HG02981 (cell line): ENCODE measurements around the gene RXYLT1.

Experiments used
- ATAC-seq: cut with Tn5 transposase; IDR thresholded peaks from one replicate; pipeline ENCODE4 v1.9.1; 2021; ENCODE audit warnings: mild to moderate bottlenecking, moderate library complexity; ENCODE audit not compliant: unreplicated experiment

Gene RXYLT1

GRCh38 chr12:63795944-63796343 lies 16.2 kb downstream of the RXYLT1 start:
- ATAC-seq: no peak

DNA sequence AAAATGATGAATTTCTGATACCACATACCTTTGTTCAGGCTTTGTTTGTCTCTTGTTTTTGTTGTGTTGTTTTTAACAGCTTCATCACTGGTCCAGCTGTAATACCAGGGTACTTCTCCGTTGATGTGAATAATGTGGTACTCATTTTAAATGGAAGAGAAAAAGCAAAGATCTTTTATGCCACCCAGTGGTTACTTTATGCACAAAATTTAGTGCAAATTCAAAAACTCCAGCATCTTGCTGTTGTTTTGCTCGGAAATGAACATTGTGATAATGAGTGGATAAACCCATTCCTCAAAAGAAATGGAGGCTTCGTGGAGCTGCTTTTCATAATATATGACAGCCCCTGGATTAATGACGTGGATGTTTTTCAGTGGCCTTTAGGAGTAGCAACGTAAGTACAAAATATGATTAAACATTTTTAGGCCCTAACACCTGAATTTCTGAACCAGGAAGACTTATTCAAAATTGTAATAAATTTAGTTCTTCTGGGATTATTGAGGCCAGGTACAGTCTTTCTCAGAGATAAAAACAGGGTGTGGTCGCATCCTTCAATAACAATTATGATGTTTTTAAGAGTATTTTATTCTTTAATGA lies 22.4 kb downstream of the RXYLT1 start:
- ATAC-seq: no peak

DNA sequence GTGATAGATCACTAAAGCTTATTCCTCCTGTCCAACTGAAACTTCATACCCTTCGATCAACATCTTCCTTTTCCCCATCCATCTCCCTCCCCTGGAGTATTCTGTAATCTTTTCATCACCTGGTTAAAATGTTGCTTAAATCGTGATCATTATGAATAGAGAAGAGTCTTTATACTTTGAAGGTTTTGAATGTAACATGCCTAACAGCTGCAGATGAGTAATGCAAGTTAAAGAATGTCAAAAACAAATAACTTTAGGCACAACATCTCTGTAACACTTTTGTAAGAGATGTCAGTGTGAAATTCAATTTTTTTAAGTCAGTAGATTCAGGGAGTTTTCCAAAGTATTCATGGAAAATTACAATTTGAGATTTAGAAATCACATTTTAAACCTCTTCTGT lies 25.0 kb downstream of the RXYLT1 start:
- ATAC-seq: no peak

- ATAC-seq: no peak
Observed at GRCh38 chr12:63805704-63806672, 26.3 kb downstream of the RXYLT1 start.

- no peak for ATAC-seq
Observed at GRCh38 chr12:63808631-63809030, 28.9 kb downstream of the RXYLT1 start.

- no peak for ATAC-seq
Observed at GRCh38 chr12:63809566-63809965, 29.9 kb downstream of the RXYLT1 start.

DNA sequence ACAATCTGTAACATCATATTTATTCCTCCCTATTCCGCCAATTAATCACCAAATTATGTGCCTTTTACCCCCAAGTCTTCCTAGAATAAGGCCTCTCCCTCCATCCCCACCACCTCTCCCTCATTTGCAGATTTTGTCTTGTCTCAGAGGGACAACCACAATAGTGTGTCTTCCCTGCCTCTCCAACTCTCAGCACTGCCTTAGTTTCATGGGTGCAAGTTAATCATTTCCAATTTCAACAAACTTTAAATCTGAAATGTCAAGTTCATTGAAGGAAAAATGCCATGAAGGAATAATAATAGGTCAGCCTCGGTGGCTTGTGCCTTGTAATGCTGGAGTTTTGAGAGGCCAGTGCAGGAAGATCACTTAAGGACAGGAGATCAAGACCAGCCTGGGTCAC lies 31.6 kb downstream of the RXYLT1 start:
- no peak for ATAC-seq

- no peak for ATAC-seq
Observed at GRCh38 chr12:63811755-63812154, 32.0 kb downstream of the RXYLT1 start.

- no peak for ATAC-seq
Observed at GRCh38 chr12:63814146-63814772, 34.5 kb downstream of the RXYLT1 start.

DNA sequence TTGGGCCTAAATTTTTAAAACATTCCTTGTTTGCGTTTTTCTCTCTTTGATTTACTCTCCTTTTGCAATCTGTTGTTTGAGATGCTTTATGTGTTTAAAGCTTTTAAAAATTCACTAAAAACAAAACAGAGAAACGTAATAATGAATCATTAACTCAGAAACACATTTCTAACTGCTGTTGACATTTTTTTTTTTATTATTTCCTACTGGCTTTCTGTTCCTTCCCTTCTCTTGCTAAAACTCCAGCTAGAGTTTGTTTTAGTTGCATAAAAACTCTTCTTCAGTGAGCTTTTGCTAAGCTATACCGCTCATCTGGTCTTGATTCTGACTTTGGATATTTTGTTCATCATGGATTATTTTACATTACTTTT lies 35.8 kb downstream of the RXYLT1 start:
- no peak for ATAC-seq

DNA sequence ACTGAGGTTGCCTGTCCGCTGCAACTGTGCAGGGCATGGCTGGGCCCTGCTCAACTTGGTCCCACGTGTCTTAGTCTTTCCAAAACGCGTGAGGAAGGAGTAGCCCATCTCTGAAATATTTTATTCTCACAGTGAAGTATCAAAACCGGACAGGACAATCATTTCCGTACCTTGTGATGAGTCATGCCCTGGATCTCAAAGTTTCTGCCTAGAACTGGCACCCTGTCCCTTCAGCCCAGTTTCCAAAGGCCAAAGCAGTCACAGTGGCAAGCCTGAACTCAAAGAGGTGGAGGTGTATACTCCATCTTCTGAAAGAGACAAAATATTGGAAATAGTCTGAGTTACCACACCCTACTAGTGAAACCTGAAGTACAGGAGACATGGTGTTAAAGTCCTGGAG lies 36.3 kb downstream of the RXYLT1 start:
- peak; percentile 47 for ATAC-seq

DNA sequence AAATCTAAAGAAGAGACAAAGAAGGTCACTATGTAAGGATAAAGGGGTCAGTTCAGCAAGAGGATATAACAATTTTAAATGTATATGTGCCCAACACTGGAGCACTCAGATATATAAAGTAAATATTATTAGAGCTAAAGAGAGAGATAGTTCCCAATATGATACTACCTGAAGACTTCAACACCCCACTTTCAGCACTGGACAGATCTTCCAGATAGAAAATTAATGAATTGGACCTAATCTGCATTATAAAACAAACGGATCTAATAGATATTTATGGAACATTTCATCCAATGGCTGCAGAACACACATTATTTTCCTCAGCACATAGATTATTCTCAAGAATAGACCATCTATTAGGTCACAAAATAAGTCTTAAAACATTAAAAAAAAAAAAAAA lies 40.7 kb downstream of the RXYLT1 start:
- ATAC-seq: no peak

- no peak for ATAC-seq
Observed at GRCh38 chr12:63821781-63822251, 42.1 kb downstream of the RXYLT1 start.

DNA sequence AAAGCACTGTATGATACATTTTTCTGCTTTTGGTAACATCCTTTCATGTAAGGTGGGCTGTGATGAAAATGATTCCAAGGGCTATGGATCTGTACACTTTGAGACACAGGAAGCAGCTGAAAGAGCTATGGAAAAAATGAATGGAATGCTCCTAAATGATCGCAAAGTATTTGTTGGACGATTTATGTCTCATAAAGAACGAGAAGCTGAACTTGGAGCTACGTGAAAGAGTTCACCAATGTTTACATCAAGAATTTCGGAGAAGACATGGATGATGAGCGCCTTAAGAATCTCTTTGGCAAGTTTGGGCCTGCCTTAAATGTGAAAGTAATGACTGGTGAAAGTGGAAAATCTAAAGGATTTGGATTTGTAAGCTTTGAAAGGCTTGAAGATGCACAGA lies 42.6 kb downstream of the RXYLT1 start:
- ATAC-seq: no peak

DNA sequence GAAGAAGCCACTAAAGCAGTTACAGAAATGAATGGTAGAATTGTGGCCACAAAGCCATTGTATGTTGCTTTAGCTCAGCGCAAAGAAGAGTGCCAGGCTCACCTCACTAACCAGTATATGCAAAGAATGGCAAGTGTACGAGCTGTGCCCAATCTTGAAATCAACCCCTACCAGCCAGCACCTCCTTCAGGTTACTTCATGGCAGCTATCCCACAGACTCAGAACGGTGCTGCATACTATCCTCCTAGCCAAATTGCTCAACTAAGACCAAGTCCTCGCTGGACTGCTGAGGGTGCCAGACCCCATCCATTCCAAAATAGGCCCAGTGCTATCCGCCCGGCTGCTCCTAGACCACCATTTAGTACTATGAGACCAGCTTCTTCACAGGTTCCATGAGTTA lies 43.3 kb downstream of the RXYLT1 start:
- no peak for ATAC-seq

DNA sequence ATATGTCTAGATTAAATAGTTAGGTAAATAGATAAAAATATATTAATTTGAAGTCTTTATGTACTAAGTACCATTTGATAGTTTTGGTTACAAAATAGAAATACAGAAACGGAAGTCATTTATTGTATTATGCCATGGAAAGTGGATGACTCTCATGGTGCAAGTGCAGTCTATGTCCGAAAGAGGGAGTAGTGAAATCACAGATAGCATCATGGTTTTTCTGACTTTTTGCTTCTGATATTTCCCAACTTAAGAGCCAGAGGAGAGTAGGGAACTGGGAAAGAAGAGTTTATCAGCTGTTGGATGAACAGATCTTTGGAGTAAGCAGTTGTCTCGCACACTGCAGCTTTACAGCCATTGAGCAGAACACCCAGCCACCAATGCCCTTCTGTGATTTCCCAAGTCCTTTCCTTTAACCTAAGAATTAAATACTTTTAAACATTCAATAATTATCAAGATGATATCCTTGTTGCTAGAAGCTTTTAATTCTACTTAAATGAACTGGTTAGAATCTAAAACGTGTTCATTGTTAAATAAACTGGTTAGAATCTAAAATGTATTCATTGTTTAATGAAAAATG lies 46.4 kb downstream of the RXYLT1 start:
- peak; percentile 76 for ATAC-seq

DNA sequence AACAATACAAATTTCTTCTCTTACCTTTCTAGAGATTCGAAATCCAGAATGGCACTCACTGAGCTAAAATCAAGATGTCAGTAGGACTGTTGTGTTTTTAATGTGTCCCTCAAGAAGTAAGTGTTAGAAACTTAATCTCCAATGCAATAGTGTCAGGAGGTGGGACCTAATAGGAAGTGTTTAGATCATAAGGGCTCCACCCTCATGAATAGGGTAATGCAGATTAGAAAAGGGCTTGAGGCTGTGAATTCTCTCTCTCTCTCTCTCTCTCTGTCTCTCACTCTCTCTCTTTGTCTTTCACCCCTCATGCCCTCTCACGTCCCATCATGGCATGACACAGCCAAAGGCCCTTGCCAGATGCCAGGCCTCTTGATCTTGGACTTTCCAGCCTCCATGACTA lies 49.2 kb downstream of the RXYLT1 start:
- no peak for ATAC-seq

DNA sequence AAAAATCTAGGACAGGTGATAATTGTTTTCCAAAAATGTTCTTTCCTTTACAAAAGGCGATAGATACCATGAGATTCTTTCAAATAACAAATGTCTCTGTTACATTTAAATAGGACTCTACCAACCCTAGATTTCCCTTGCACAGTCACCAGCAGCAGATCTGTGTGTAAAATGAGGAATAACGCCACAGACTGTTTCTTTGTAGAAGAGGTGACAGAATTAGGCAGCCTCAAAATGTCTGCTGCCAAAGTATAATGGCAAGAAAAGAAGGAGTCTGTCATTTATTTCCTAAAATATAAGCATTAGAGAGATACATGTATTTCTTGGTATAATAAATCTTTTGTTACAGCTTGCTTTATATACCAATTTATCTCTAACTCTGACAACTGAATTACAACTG lies 56.3 kb downstream of the RXYLT1 start:
- no peak for ATAC-seq

GRCh38 chr12:63836936-63837335 lies 57.2 kb downstream of the RXYLT1 start:
- ATAC-seq: no peak

- no peak for ATAC-seq
Observed at GRCh38 chr12:63838411-63838810, 58.7 kb downstream of the RXYLT1 start.

GRCh38 chr12:63841011-63841410 lies 61.3 kb downstream of the RXYLT1 start:
- no peak for ATAC-seq
